Colonic mucosa (tissue), 4 donors: ENCODE data around the gene CD9. TPM values are rescaled to one million over a fixed set of nuclear protein-coding genes. Genes with fewer than 3 reads are reported as not detected.

ENCODE experiments used
- DNase-seq: peaks from one replicate; pipeline ENCODE4 v3.0.0-alpha.2; 2020
- H3K27ac ChIP-seq: fragments of 200-600 bp; one replicate; pipeline ENCODE4 v1.8.0; 2021
- H3K27me3 ChIP-seq: fragments of 200-600 bp; one replicate; pipeline ENCODE4 v1.8.0; 2021
- H3K36me3 ChIP-seq: fragments of 200-600 bp; one replicate; pipeline ENCODE4 v1.8.0; 2021
- H3K4me1 ChIP-seq: fragments of 200-600 bp; one replicate; pipeline ENCODE4 v1.8.0; 2021; ENCODE audit warnings: mild to moderate bottlenecking
- H3K4me3 ChIP-seq: fragments of 200-600 bp; one replicate; pipeline ENCODE4 v1.8.0; 2021
- H3K9ac ChIP-seq, 2 donors: one replicate each; pipeline ENCODE4 v1.7.0; 2013; ENCODE audit warnings: control low read depth in 2 of 2, low read depth in 2 of 2, low read length in 2 of 2
- H3K9me3 ChIP-seq: fragments of 200-600 bp; one replicate; pipeline ENCODE4 v1.8.0; 2021
- CTCF ChIP-seq: fragments of 200-600 bp; IDR thresholded peaks from one replicate; pipeline ENCODE4 v1.8.0; 2022; ENCODE audit warnings: antibody characterized with exemption, mild to moderate bottlenecking
- intact Hi-C: fragments of 100-400 bp; cut with DNase I; formaldehyde crosslinking; loops from one replicate; pipeline ENCODE4 v1.14.1; 2022
- total RNA-seq, 2 donors: library from RNA; stranded (reverse); fragmentation: NEBNext Ultra II Directional in 1 of 2; extraction: Animal tissue kit (Norgen Biotek cat#: 25700) in 1 of 2; gene quantifications; one replicate each; pipeline ENCODE4 v1.2.1, GENCODE V29; 2021
- donor health status: healthy.
- donor health status: DM: no; HTN: no; CAD: no.
- donor health status: DM: no; HTN: no; CAD: no.

The CD9 gene
- total RNA-seq, 2 donors from 2014 or later = 589 to 665 TPM

- intact Hi-C loops = no loop called here
These were observed 7.4 kb upstream of the CD9 start for GRCh38 chr12:6192604-6193380.

GRCh38 chr12:6193853-6194815 is 6.1 kb upstream of the CD9 start:
- no peaks in the 10 kb centered on the region for H3K27me3 ChIP-seq
- peaks cover 10% of the 10 kb centered on the region for H3K4me1 ChIP-seq
- no peak for DNase-seq
- intact Hi-C loops = loop anchor here (2.0 kb wide), 1 partner anchor 85 kb away; no protein-coding TSS in a partner anchor
- no peaks in the 10 kb centered on the region for H3K36me3 ChIP-seq
- no peaks in the 10 kb centered on the region for H3K9me3 ChIP-seq
- no peak overlapping the region for H3K4me3 ChIP-seq
- peak overlapping the region in 1 of 2 donors; percentile 51 for H3K9ac ChIP-seq
- no peak for TF ChIP-seq CTCF
- no peak overlapping the region for H3K27ac ChIP-seq

More at GRCh38 chr12:6192604-6193380, 7.4 kb upstream of the CD9 start:
- Histone ChIP-seq H3K4me1 (peaks cover 7% of the 10 kb centered on the region), H3K9me3 (no peaks in the 10 kb centered on the region), H3K9ac (no peak overlapping the region), H3K4me3 (no peak overlapping the region), H3K27me3 (no peaks in the 10 kb centered on the region), H3K27ac (no peak overlapping the region), H3K36me3 (no peaks in the 10 kb centered on the region)
- no peak for TF ChIP-seq CTCF
- no peak for DNase-seq

GRCh38 chr12:6195665-6196535 is 4.3 kb upstream of the CD9 start:
- Histone ChIP-seq H3K9ac (peak overlapping the region in 1 of 2 donors; percentile 75), H3K27me3 (no peaks in the 10 kb centered on the region), H3K4me3 (no peak overlapping the region), H3K36me3 (no peaks in the 10 kb centered on the region), H3K9me3 (no peaks in the 10 kb centered on the region), H3K27ac (peak overlapping the region; percentile 64), H3K4me1 (peaks cover 10% of the 10 kb centered on the region)
- peak; percentile 88 for TF ChIP-seq CTCF
- intact Hi-C loops = loop anchor here (2.0 kb wide), 1 partner anchor 83 kb away; no protein-coding TSS in a partner anchor
- peak; percentile 96 for DNase-seq

DNA sequence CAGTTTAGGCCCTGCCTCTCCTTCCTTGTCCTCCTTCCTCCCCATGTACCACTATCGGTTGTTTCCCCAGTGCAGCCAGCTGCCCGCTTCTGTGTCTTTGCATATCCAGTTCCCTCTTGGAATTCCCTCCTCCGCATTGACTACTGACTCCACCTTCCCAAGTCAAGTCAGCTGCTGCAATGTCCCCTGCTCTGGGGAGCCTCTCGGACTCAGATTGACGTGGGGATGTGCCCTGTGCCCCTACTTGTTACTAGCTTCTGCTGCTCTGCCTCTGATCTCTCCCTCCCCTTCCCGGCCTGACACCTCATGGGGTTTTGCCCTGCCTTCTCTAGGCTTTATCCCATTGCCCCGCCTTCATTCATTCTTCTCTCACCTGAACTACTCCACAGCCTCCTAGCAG is 2.1 kb upstream of the CD9 start:
- no peaks in the 10 kb centered on the region for H3K27me3 ChIP-seq
- peaks cover 10% of the 10 kb centered on the region for H3K4me1 ChIP-seq
- no peak for DNase-seq
- peak overlapping the region; percentile 92 for H3K27ac ChIP-seq
- H3K9ac ChIP-seq = peak overlapping the region in 1 of 2 donors; percentile 95
- no peaks in the 10 kb centered on the region for H3K9me3 ChIP-seq
- H3K36me3 ChIP-seq = no peaks in the 10 kb centered on the region
- TF ChIP-seq CTCF = no peak
- H3K4me3 ChIP-seq = no peak overlapping the region
- intact Hi-C loops = no loop called here
